ENCODE measurements around the gene FAM83G. TPM values are rescaled to one million over a fixed set of nuclear protein-coding genes. Genes with fewer than 3 reads are reported as not detected.

Gene FAM83G
- total RNA-seq, 1 donor from 2014 or later, result 12.9 TPM

DNA sequence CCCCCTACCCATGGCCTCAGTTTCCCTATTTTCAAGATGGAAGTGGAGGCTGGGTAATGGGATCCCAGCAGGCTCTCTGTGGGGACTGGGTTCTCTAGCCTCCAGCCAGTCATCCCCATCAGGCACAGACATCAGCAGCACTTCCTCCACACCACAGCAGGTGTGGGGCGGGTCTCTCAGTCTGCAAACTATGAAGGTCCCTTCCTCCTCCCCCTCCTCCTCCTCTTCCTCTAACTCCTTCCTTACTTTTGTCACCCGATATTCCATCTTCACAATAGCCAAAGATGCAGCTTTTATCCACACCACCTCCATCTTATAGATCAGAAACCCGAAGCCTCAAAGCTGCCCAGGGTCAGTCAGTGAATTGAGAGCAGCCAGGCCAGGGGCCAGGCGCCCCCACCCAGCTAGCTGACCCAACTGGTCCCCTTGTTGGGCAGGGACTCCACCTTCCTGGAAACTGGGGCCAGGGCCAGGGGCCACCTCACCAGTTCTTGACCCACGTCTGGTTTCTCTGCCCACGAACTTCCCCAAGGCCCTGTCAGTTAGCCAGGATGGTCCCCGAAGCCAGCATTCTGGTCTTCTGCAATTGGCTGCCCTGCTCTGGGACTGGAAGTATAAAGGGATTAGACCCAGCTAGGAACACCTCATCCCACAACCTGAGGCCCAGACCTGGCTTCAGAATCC, 2.5 kb downstream of the FAM83G start:
- TF ChIP-seq, protein P1, sequence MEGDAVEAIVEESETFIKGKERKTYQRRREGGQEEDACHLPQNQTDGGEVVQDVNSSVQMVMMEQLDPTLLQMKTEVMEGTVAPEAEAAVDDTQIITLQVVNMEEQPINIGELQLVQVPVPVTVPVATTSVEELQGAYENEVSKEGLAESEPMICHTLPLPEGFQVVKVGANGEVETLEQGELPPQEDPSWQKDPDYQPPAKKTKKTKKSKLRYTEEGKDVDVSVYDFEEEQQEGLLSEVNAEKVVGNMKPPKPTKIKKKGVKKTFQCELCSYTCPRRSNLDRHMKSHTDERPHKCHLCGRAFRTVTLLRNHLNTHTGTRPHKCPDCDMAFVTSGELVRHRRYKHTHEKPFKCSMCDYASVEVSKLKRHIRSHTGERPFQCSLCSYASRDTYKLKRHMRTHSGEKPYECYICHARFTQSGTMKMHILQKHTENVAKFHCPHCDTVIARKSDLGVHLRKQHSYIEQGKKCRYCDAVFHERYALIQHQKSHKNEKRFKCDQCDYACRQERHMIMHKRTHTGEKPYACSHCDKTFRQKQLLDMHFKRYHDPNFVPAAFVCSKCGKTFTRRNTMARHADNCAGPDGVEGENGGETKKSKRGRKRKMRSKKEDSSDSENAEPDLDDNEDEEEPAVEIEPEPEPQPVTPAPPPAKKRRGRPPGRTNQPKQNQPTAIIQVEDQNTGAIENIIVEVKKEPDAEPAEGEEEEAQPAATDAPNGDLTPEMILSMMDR (IDR thresholded peaks at IDR 0.05; ENCODE audit: insufficient read depth, low read depth, low read length), result no peak
- no peak for TF ChIP-seq EZH2 (IDR thresholded peaks at IDR 0.05; ENCODE audit: insufficient read depth, low read length)

DNA sequence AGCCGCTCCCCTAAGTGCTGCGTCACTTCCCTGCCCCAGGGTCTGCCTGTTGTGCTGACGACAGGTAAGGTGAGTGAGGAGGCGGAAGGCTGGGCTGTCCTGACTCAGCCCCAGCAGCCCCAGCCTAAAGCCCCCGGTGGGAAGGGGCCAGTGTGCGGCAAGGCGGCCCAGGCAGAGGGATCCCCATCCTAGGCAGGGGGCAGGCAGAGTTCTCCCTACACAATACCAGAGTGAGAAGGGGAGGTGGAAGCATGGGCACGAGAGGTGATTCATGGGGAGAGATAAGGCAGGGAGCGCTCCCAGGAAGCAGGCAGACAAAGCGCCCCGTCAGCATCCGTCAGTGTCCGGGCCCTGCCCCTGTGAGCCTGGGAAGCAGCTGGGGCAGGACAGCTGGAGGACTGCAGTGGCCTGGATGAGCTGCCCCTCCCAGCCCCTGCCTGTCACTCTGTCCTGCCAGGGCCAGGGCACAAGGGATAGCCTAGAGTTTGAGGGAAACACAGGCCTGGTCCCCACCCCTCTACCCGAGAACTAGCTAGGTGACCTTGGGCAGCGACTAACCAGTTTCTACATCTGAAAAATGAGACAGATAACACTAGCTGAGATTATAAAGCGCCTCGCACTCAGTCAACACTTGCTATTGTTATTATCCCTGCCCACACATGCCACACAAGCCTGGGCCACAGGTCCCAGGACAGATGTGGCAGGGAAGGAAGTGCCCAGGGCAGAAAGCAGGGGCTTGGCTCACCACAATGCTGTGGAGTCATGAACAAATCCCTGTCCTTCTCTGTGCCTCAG, 3.8 kb downstream of the FAM83G start:
- H3K4me1 Mint-ChIP-seq (ENCODE audit: low read depth, unreplicated experiment), result peaks cover 8% of the 10 kb centered on the region
- peaks cover 78% of the 10 kb centered on the region for H4K20me1 ChIP-seq (ENCODE audit: insufficient read depth, low read length)
- peaks cover 44% of the 10 kb centered on the region for H3K4me1 ChIP-seq (ENCODE audit: insufficient read depth, low read length)
- H3K4me3 Mint-ChIP-seq (ENCODE audit: unreplicated experiment), result no peak overlapping the region
- peaks cover 5% of the 10 kb centered on the region for H3K9me3 ChIP-seq (ENCODE audit: insufficient read depth, low read depth, low read length)
- no peaks in the 10 kb centered on the region for H3K27me3 ChIP-seq (ENCODE audit: insufficient read depth, low read length)
- H3K9ac ChIP-seq (ENCODE audit: low read length), result peak overlapping the region; percentile 90
- TF ChIP-seq EZH2 (IDR thresholded peaks at IDR 0.05; ENCODE audit: insufficient read depth, low read length), result no peak
- TF ChIP-seq, protein P1 (IDR thresholded peaks at IDR 0.05; ENCODE audit: insufficient read depth, low read depth, low read length), result no peak
- peak overlapping the region; percentile 44 for H3K27ac ChIP-seq (ENCODE audit: low read depth, low read length)
- H3K4me3 ChIP-seq (ENCODE audit: insufficient read depth, low read depth, low read length), result peak overlapping the region; percentile 6
- H3K36me3 Mint-ChIP-seq (ENCODE audit: low read depth, unreplicated experiment), result peaks cover 16% of the 10 kb centered on the region
- no peak overlapping the region for H3K27ac Mint-ChIP-seq (ENCODE audit: unreplicated experiment)
- peaks cover 83% of the 10 kb centered on the region for H3K79me2 ChIP-seq (ENCODE audit: insufficient read depth, low read length)
- H3K4me2 ChIP-seq (ENCODE audit: low read length), result peak overlapping the region; percentile 92
- no peak overlapping the region for H2AFZ ChIP-seq (ENCODE audit: low read depth, low read length)
- H3K9me3 Mint-ChIP-seq (ENCODE audit: unreplicated experiment), result peaks cover 2% of the 10 kb centered on the region
- peak; percentile 65 for DNase-seq (ENCODE audit: low read depth)
- FAIRE-seq, result no peak
- H3K27me3 Mint-ChIP-seq (ENCODE audit: low read depth, unreplicated experiment), result no peaks in the 10 kb centered on the region
- peaks cover 7% of the 10 kb centered on the region for H3K36me3 ChIP-seq (ENCODE audit: insufficient read depth, low read length)

More for the DNA sequence above, 2.5 kb downstream of the FAM83G start:
- peaks cover 65% of the 10 kb centered on the region for H4K20me1 ChIP-seq (ENCODE audit: insufficient read depth, low read length)
- H3K4me2 ChIP-seq (ENCODE audit: low read length), result peak overlapping the region; percentile 92
- Mint-ChIP-seq H3K9me3 (ENCODE audit: unreplicated experiment) (peaks cover 3% of the 10 kb centered on the region), H3K27ac (ENCODE audit: unreplicated experiment) (no peak overlapping the region), H3K27me3 (ENCODE audit: low read depth, unreplicated experiment) (peaks cover 1% of the 10 kb centered on the region), H3K36me3 (ENCODE audit: low read depth, unreplicated experiment) (peaks cover 5% of the 10 kb centered on the region), H3K4me3 (ENCODE audit: unreplicated experiment) (peak overlapping the region; percentile 73), H3K4me1 (ENCODE audit: low read depth, unreplicated experiment) (peaks cover 8% of the 10 kb centered on the region)
- no peak for DNase-seq (ENCODE audit: low read depth)
- H3K27me3 ChIP-seq (ENCODE audit: insufficient read depth, low read length), result no peaks in the 10 kb centered on the region
- H3K79me2 ChIP-seq (ENCODE audit: insufficient read depth, low read length), result peaks cover 70% of the 10 kb centered on the region
- no peak overlapping the region for H2AFZ ChIP-seq (ENCODE audit: low read depth, low read length)
- peak overlapping the region; percentile 90 for H3K9ac ChIP-seq (ENCODE audit: low read length)
- peak overlapping the region; percentile 69 for H3K27ac ChIP-seq (ENCODE audit: low read depth, low read length)
- H3K36me3 ChIP-seq (ENCODE audit: insufficient read depth, low read length), result peaks cover 5% of the 10 kb centered on the region
- no peaks in the 10 kb centered on the region for H3K9me3 ChIP-seq (ENCODE audit: insufficient read depth, low read depth, low read length)
- peak overlapping the region; percentile 67 for H3K4me3 ChIP-seq (ENCODE audit: insufficient read depth, low read depth, low read length)
- FAIRE-seq, result no peak
- peaks cover 44% of the 10 kb centered on the region for H3K4me1 ChIP-seq (ENCODE audit: insufficient read depth, low read length)

All from astrocyte (in vitro differentiated cells and primary cell).